Medulla oblongata (tissue), 1 donor: ENCODE data around the gene SKAP2.

Experiments used
- DNase-seq: peaks from one replicate; pipeline ENCODE4 v3.0.0-alpha.2; 2015; ENCODE audit errors: extremely low spot score

SKAP2 gene, protein sequence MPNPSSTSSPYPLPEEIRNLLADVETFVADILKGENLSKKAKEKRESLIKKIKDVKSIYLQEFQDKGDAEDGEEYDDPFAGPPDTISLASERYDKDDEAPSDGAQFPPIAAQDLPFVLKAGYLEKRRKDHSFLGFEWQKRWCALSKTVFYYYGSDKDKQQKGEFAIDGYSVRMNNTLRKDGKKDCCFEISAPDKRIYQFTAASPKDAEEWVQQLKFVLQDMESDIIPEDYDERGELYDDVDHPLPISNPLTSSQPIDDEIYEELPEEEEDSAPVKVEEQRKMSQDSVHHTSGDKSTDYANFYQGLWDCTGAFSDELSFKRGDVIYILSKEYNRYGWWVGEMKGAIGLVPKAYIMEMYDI

DNA sequence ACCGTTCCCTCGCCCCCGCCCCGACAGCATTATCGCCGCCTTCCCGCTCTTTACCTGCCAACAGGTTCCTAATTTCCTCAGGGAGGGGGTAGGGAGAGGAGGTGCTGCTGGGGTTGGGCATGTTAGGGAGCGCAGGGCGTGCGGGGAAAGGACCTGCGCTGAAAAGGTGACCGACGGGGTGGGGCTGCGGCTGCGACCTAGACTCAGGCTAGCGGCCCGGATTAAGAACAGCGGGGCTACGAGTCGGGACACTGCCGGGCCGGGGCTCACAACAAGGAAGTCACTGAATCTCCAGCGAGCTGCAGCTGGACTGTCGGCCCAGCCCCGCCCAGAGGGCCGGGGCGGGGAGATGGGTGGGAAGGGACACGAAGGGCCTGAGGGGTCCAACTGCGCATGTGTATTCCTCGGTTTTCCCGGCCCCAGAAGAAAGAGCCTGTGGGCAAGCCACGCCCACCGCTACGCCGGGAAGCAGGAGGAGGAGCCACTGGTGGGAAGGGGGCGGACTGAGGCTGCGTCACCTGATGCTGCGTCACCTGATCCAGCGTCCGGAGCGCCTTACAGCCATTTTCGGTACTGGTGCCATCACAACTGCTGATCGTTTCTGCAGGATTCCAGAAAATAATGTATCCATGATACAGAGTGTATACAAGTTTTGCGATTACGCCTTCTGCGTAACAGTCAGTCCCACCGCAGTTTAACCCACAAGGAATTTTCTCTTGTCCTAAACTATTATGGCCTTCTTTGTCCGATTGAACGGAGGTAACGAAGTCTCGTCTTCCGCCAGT lies at the start of gene SKAP2:
SKAP2 (minus strand) TSS at position 282 of the 785 bp plus-strand sequence; CDS start at position 121, 161 bp downstream.
- peak; percentile 100 for DNase-seq

GRCh38 chr7:26912933-26913536 lies 48.6 kb upstream of the SKAP2 start:
- no peak for DNase-seq

DNA sequence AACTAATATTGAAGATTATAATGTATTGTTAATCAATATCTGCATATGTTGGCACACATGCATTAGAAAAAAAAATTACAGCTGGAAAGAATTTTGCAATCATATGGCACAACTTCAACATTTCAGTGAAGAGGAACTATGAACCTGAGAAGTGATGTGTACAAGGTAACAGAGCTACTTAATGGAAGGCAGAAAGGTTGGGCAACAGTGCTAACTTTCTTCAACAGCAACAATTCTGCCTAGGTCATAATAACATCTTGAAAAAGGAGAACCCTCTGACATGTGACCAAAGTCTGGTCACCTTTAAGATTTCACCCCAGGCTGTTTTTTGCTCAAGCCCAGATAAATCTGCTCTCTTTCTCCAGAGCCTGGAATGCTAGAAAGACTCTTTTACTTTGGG lies 47.9 kb upstream of the SKAP2 start:
- no peak for DNase-seq

GRCh38 chr7:26910221-26910620 lies 45.8 kb upstream of the SKAP2 start:
- DNase-seq: no peak

DNA sequence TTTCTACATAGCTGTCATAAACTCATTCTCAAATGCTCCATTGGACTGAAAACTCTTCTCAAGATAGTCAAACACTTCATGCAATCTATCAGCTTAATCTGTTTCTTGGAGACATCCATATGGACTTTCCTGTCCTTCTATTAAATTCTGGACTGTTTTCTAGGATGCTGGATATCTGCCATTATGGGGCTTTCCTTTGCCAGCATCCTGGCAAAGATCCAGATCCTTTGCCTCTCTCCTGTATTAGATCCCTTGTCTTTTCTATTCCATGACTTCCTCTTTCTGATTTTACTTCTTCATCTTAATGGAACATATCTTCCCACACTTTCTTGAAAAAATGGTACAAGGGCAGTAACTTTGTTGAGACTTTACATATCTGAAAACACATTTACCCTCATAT lies 35.9 kb upstream of the SKAP2 start:
- DNase-seq: no peak

GRCh38 chr7:26899519-26899918 lies 35.1 kb upstream of the SKAP2 start:
- DNase-seq: no peak

GRCh38 chr7:26898891-26899290 lies 34.5 kb upstream of the SKAP2 start:
- DNase-seq: no peak

- no peak for DNase-seq
These were observed 33.5 kb upstream of the SKAP2 start for GRCh38 chr7:26897928-26898327.

GRCh38 chr7:26891400-26892350 lies 27.3 kb upstream of the SKAP2 start:
- DNase-seq: no peak

DNA sequence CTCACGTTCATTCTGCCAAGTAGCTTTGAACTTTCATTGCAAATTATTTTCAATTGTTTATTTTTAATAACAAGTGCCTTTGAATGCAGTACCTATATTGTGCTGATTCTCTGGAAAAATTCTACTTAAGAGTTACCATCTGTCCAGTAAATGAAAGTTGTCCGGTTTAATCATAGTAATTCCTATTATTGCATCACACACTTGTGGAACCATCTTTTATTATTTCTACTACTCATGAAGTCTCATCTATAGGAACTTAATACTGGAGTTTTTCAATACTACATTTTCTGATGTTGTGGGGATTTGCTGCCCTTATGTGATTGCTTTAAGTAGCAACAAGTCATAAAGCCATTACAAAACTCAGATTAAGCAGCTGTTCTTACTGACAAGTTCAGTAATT lies 16.5 kb upstream of the SKAP2 start:
- DNase-seq: no peak

- no peak for DNase-seq
These were observed 15.3 kb upstream of the SKAP2 start for GRCh38 chr7:26879671-26880070.

GRCh38 chr7:26868841-26869495 lies 4.6 kb upstream of the SKAP2 start:
- no peak for DNase-seq

- no peak for DNase-seq
These were observed 651 bp upstream of the SKAP2 start for GRCh38 chr7:26865094-26865388.

- peak; percentile 61 for DNase-seq
These were observed 677 bp downstream of the SKAP2 start for GRCh38 chr7:26863518-26864308.

DNA sequence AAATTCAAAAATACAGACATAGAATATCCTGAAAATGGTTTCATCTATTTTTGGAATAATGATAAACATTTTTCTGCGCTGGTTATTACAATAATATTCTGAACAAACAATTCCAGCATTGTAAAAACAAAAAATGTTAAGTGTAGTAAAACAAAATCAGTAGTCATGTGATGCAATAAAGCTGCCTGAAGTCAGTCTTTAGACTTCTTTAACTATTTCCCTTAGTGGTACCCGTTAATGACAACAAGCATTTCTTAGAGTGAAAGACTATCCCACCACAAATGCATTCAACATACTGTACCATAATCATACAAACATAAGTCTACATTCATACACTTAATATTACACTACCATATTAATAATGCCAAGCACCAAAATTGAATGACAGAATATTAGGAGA lies 1.6 kb downstream of the SKAP2 start:
- no peak for DNase-seq

GRCh38 chr7:26861050-26861449 lies 3.3 kb downstream of the SKAP2 start:
- DNase-seq: no peak

- no peak for DNase-seq
These were observed 4.0 kb downstream of the SKAP2 start for GRCh38 chr7:26860361-26860760.

GRCh38 chr7:26859720-26860119 lies 4.7 kb downstream of the SKAP2 start:
- DNase-seq: no peak

DNA sequence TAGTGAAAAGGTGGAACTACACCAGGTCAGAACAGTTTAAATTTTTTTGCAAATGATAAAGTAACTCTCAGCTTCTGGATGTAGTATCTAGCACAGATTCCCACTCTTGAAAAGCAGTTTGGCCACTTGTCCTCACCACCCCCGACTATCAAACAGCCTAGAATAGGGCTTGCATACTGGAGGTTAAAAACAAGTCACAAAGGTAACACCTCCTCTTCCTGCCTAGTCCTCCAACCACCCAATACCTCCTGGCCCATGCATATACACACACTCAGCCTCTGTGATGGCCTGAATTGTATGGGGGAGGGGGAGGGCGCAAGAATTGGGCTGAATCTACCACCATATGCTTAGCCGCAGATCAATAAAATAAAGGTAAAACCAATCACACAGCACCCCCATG lies 5.7 kb downstream of the SKAP2 start:
- DNase-seq: no peak

DNA sequence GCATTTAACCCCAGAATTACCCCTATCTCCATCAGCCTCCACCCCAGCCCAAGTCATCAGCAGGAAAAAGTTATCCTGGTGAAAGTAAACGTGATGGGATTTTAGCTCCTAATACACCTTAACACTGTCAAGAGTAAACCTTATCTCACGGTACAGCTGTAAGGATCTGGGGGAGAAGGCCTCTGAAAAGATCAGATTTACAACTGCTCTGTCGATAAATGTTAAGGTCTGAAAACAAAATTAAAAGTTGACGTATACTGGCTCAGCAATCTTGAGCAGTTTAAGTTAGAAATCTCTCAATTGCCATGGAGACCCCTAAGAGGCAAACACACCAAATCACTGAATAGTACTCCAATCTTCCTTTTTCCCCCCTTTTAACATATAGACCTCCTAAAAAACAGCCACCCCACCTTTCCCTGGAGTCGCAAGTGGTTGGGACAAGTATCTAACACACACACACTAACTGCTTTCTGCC lies 6.1 kb downstream of the SKAP2 start:
- no peak for DNase-seq
